Left ventricle myocardium inferior (tissue), 1 donor: ENCODE data around the gene CSRP1. TPM values are rescaled to one million over a fixed set of nuclear protein-coding genes. Genes with fewer than 3 reads are reported as not detected.

Source experiments
- DNase-seq: peaks from one replicate; pipeline ENCODE4 v3.0.0-alpha.2; 2020
- H3K27ac ChIP-seq: fragments of 200-600 bp; replicated peaks from 2 replicates; pipeline ENCODE4 v1.8.0; 2021
- H3K27me3 ChIP-seq: fragments of 200-600 bp; 2 replicates; pipeline ENCODE4 v1.8.0; 2021; ENCODE audit warnings: low read depth
- H3K36me3 ChIP-seq: fragments of 200-600 bp; 2 replicates; pipeline ENCODE4 v1.8.0; 2021
- H3K4me1 ChIP-seq: fragments of 200-600 bp; 2 replicates; pipeline ENCODE4 v1.8.0; 2021
- H3K4me3 ChIP-seq: fragments of 200-600 bp; 2 replicates; pipeline ENCODE4 v1.8.0; 2021; ENCODE audit warnings: mild to moderate bottlenecking, moderate library complexity
- H3K9me3 ChIP-seq: fragments of 200-600 bp; replicated peaks from 2 replicates; pipeline ENCODE4 v1.8.0; 2021
- CTCF ChIP-seq: fragments of 200-600 bp; IDR thresholded peaks from 2 replicates; pipeline ENCODE4 v1.8.0; 2021; ENCODE audit warnings: antibody characterized with exemption, mild to moderate bottlenecking, borderline replicate concordance
- intact Hi-C: fragments of 100-400 bp; cut with micrococcal nuclease; formaldehyde crosslinking; loops from one replicate; pipeline ENCODE4 v1.11.0; 2022
- total RNA-seq: library from RNA; stranded (reverse); fragmentation: NEBNext Ultra II Directional; extraction: Animal tissue kit (Norgen Biotek cat#: 25700); gene quantifications from one replicate; pipeline ENCODE4 v1.2.1, GENCODE V29; 2021
- donor health status: DM: no; HTN: yes; CAD: no; lungs with severe emphysema.

The CSRP1 gene
- total RNA-seq, 1 donor from 2014 or later = 41.0 TPM

DNA sequence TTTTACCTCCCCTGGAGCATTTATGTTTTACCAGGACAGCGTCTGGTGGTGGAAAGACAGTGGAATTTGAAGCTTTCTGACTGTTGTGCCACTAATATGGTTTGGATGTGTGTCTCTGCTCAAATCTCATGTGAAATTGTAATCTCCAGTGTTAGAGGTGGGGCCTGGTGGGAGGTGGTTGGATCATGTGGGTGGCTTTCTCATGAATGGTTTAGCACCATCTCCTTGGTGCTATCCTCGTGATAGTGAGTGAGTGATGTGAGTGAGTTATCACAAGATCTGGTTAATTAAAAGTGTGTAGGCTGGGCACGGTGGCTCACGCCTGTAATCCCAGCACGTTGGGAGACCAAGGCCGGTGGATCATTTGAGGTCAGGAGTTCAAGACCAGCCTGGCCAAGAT is 61.6 kb downstream of the CSRP1 start:
- Histone ChIP-seq H3K27me3 (no peaks in the 10 kb centered on the region), H3K4me1 (peaks cover 28% of the 10 kb centered on the region), H3K9me3 (no peaks in the 10 kb centered on the region), H3K4me3 (no peak overlapping the region), H3K36me3 (no peaks in the 10 kb centered on the region), H3K27ac (no peak overlapping the region)
- TF ChIP-seq CTCF = no peak
- DNase-seq = no peak
- intact Hi-C loops = no loop called here

- Histone ChIP-seq H3K27ac (no peak overlapping the region), H3K4me3 (no peak overlapping the region), H3K4me1 (peaks cover 23% of the 10 kb centered on the region), H3K36me3 (no peaks in the 10 kb centered on the region), H3K9me3 (no peaks in the 10 kb centered on the region), H3K27me3 (no peaks in the 10 kb centered on the region)
- DNase-seq = no peak
- intact Hi-C loops = no loop called here
- TF ChIP-seq CTCF = no peak
Observed at GRCh38 chr1:201444792-201445191, 62.1 kb downstream of the CSRP1 start.

GRCh38 chr1:201443747-201444146 is 63.2 kb downstream of the CSRP1 start:
- H3K9me3 ChIP-seq = no peaks in the 10 kb centered on the region
- no peak overlapping the region for H3K27ac ChIP-seq
- no peaks in the 10 kb centered on the region for H3K36me3 ChIP-seq
- peaks cover 12% of the 10 kb centered on the region for H3K4me1 ChIP-seq
- intact Hi-C loops = no loop called here
- no peak for DNase-seq
- H3K27me3 ChIP-seq = no peaks in the 10 kb centered on the region
- no peak overlapping the region for H3K4me3 ChIP-seq
- TF ChIP-seq CTCF = no peak

GRCh38 chr1:201436969-201437368 is 70.0 kb downstream of the CSRP1 start:
- H3K27ac ChIP-seq = no peak overlapping the region
- H3K36me3 ChIP-seq = no peaks in the 10 kb centered on the region
- H3K4me3 ChIP-seq = no peak overlapping the region
- intact Hi-C loops = no loop called here
- no peak for DNase-seq
- no peaks in the 10 kb centered on the region for H3K27me3 ChIP-seq
- peaks cover 12% of the 10 kb centered on the region for H3K4me1 ChIP-seq
- H3K9me3 ChIP-seq = no peaks in the 10 kb centered on the region
- TF ChIP-seq CTCF = no peak

- H3K9me3 ChIP-seq = no peaks in the 10 kb centered on the region
- DNase-seq = no peak
- no peaks in the 10 kb centered on the region for H3K27me3 ChIP-seq
- no peak for TF ChIP-seq CTCF
- no peak overlapping the region for H3K27ac ChIP-seq
- H3K4me3 ChIP-seq = no peak overlapping the region
- H3K4me1 ChIP-seq = peaks cover 12% of the 10 kb centered on the region
- no peaks in the 10 kb centered on the region for H3K36me3 ChIP-seq
- intact Hi-C loops = no loop called here
Observed at GRCh38 chr1:201436393-201436792, 70.5 kb downstream of the CSRP1 start.

GRCh38 chr1:201434266-201434665 is 72.7 kb downstream of the CSRP1 start:
- no peaks in the 10 kb centered on the region for H3K36me3 ChIP-seq
- H3K9me3 ChIP-seq = no peaks in the 10 kb centered on the region
- intact Hi-C loops = no loop called here
- no peak for TF ChIP-seq CTCF
- no peaks in the 10 kb centered on the region for H3K27me3 ChIP-seq
- no peak for DNase-seq
- H3K27ac ChIP-seq = no peak overlapping the region
- peaks cover 12% of the 10 kb centered on the region for H3K4me1 ChIP-seq
- no peak overlapping the region for H3K4me3 ChIP-seq
